Occipital lobe (tissue), 2 donors: ENCODE results near the gene ADCY5. TPM values are rescaled to one million over a fixed set of nuclear protein-coding genes. Genes with fewer than 3 reads are reported as not detected.

Source experiments
- DNase-seq: peaks from one replicate; lab custom pipeline; 2025; lab: John Stamatoyannopoulos, UW
- total RNA-seq: library from RNA; depleted of rRNA; stranded (reverse); fragments of >200 nt; gene quantifications from one replicate; pipeline ENCODE4 v1.2.3, GENCODE V29; 2014

The ADCY5 gene
- total RNA-seq, 1 donor from 2014 or later = 30.7 TPM

- DNase-seq = no peak
These were observed 11.0 kb upstream of the ADCY5 start for GRCh38 chr3:123459862-123460261.

DNA sequence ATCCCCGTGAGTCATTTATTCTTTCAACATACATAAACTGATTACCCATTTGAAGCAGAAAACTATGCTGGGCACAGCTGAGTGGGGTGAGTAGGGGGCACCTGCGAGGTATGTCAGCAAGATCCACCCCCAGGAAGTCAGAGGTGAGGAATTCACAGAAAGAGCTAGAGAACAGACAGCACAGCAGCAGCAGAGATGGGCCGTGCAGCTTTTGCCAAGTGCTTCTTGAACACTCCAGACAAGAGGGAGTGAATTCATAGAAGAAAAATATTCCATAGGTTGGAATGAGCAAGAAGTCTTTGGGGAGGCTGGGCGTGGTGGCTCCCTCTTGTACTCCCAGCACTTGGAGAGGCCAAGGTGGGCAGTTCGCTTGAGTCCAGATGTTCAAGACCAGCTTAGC, 9.4 kb upstream of the ADCY5 start:
- no peak for DNase-seq

DNA sequence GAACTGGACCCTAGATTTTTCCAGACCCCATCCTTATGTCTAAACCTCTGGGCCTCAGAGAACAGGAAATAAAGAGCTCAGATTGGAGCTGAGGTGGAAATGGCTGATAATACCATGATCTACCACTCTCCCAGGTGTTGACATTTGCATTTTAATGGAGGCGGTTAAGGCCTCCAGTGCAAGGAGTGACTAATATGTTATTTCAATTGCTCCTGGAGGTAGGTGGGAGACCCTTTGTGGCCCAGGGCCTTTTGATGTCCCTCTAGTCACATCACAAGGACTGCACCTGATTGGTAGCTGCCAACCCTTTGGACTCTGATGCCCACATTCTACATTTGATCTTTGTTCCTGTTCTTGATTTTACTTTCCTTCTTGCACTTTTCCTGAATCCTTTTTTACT, 9.0 kb upstream of the ADCY5 start:
- DNase-seq = no peak

- DNase-seq = no peak
These were observed 4.8 kb upstream of the ADCY5 start for GRCh38 chr3:123453675-123454074.

DNA sequence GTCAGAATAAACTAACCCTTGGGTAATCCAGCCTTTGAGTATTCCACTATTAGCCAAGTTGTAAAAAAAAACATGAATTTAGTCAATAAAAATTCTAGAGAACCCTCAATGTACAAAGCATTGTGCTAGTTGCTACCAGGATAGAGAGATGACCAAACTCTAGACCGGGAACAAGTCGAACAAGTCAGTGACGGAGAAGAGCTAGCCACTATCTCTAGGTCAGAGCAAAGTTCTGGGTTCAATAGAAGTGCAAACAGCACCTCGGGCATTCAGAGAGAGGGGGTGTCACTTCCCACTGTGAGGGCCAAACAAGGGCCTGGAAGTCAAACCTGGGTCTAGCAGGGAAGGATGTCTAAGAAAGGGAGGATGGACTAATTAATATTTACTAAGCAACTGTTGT, 2.3 kb upstream of the ADCY5 start:
- no peak for DNase-seq

- peak; percentile 69 for DNase-seq
These were observed 1.2 kb upstream of the ADCY5 start for GRCh38 chr3:123449997-123450604.

GRCh38 chr3:123449102-123449996, 459 bp upstream of the ADCY5 start:
- peak; percentile 63 for DNase-seq

DNA sequence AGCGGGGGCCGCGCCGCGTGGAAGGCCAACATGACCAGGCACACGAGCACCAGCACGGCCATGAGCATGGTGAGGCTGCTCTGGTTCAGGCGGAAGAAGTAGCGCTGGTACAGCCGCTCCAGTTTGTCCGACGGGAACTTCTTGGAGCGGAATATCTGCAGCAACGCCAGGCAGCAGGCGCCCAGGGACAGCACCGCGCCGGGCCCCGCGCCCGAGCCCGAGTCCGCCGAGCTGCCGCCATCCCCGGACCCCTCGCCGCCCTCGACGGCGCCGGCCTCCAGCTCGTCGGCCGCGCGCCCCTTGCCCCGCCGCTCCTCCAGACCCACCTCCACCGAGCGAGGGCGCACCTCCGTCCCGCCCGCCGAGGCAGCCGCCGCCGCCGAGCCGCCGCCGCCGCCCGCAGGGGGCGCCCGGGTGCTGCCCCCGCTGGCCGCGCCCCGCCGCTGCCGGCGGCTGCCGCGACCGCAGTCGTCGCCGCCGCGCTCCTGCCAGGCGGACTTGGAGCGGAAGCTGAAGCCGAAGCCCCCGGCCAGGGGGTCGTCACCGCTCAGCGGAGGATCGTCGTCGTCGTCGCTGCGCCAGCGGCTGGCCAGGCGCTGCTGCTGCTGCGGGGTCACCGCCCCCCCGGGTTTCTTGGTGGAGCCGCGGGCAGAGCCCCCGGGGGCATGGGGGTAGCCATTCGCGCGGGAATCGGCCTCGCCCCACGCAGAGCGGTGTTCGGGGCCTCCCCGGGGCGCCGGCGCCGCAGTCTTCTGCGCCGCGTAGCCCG, 957 bp downstream of the ADCY5 start:
- no peak for DNase-seq

GRCh38 chr3:123447416-123447748, 1.5 kb downstream of the ADCY5 start:
- no peak for DNase-seq

DNA sequence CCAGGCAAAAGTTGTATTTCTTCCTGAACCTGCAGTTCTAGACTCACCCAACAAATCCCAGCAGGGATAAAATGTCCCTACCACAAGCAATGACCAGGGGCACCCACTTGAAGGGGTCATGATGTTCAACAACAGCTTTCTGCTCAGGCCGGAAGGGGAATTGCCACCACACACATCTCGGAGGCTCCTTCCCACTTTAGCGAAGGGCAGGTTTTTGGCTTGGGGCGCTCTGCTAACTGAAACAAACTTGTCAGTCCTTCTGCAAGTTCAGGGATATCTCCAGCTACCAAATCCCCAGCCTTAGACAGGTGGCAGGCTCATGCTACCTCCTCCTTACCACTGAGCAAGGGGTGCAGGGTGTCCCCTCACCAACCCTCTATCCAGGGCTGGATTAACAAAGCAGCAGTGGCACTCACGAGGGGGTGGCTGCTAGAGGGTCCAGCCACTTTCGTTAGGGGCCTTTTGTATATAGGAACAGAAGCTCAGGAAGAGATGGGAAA, 2.2 kb downstream of the ADCY5 start:
- no peak for DNase-seq

DNA sequence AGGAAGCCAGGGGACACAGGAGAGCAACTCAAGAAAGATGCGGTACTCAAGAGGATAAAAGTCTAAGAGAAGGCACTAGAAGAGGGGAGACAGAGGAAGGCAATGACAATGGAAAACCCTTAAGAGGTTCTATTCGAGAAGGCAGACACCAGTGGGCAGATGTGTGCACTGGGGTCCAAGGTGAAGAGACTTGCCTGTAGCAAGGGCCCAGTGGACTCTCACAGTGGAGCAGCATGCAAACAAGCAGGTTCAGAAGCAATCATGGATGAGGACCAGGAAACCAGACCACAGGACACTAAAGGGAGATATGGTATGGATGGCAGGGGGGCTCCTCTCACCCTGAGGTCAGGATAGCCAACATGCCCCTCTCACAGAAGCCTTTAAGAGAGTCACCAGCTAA, 2.7 kb downstream of the ADCY5 start:
- no peak for DNase-seq

GRCh38 chr3:123445702-123446101, 3.2 kb downstream of the ADCY5 start:
- no peak for DNase-seq

GRCh38 chr3:123444744-123445143, 4.1 kb downstream of the ADCY5 start:
- no peak for DNase-seq

DNA sequence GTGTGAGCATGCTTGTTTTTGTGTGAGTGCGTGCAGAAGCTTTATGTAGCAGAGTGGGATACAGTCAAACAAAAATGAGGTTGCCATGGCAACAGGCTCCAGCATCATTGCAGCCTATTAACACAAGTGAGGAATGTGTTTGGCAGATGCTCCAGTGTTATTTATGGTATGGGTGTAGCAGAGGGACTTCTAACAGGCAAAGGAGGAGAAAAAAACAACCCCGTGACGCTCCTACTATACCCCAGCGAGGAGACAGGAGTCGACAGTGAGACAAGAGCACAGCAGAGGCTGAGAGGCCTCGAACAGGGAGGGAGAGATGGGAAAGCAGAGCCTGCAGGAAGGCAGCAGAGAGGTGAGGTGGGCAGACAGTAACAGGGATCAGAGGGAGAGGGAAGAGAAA, 4.9 kb downstream of the ADCY5 start:
- peak; percentile 80 for DNase-seq

DNA sequence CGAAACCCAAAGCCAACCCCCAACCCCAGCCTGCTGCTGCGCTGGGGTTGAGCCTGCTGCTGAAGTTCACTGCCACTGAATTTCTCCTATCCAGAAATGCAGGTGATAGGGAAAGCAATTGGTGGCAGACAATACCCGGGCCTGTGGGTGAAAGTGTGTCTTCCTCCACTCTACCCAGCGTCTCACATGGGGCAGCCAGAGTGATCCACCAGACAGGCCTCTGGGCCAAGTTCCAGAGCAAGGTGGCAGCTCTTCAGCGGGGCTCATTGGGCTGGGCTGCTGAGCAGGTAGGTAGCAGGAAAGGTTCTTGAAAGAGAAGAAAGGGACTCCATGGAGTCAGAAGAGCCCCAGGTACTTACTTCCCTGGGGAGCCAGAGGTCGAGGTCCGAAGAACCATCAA, 6.0 kb downstream of the ADCY5 start:
- DNase-seq = no peak

GRCh38 chr3:123442125-123442524, 6.8 kb downstream of the ADCY5 start:
- DNase-seq = no peak

DNA sequence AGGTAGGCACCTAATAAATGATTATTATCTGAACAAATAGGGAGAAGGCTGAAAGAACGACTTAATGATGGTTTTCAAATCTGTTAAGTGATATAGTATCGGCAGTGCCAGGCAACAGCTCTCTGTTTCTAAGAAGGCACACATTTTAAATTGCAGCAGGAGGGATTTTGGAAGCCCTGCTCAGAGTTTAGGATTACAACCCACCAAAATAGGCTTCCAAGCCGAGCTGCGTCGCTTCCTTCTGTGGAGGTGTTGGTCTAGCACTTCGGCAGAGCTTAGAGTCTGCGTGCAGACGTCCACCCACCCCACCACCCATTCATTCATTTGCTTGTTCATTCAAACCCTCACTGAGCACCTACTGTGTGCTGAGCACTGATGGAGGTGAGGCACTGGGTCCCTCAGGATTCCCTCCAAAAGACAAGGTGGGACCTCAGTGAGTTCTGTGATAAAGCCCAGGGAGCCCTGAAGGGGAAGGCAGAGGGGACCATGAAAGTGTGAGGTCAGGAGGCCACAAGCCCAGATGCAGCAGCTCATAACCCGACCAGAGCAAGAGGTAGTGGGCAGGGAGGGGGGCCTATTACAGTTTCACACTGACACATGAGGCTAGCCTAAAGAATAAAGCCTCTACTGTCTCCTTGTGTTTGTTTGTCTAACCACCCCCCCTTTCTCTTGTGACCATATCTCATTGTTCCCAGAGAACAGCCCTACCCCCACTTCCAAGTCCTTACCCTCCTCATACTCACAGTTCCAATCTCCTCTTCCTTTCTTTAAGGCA, 8.9 kb downstream of the ADCY5 start:
- DNase-seq = no peak

- no peak for DNase-seq
These were observed 15.9 kb downstream of the ADCY5 start for GRCh38 chr3:123432832-123433523.

DNA sequence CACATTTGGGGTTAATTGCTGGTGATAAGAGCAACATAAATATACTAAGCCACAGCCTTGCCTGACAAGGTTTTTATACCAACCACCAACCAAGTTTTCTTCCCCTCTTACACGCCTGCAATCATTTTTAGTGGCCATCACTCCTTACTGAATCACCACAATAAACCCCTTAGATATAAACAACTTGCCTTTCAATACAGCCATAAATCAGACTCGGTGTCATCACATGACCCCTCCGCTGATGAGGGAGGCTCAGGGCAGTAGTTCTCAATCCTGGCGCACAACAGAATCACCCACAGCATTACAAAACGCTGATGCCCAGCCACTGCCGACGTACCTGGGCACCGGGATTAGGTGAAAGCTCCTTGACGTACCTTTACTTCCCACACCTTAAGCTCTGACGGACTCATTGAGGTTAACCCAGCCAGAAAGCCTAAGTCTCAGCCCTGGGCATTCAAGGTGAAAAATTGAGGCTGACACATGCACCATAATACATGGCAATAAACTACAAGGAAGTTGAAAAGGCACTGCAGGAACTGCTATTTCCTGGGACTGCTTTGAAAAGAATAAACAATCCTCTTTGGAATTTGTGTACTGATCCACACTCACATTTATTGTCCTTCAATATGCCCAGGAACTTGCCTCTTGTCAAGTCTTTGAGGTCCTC, 17.1 kb downstream of the ADCY5 start:
- no peak for DNase-seq

DNA sequence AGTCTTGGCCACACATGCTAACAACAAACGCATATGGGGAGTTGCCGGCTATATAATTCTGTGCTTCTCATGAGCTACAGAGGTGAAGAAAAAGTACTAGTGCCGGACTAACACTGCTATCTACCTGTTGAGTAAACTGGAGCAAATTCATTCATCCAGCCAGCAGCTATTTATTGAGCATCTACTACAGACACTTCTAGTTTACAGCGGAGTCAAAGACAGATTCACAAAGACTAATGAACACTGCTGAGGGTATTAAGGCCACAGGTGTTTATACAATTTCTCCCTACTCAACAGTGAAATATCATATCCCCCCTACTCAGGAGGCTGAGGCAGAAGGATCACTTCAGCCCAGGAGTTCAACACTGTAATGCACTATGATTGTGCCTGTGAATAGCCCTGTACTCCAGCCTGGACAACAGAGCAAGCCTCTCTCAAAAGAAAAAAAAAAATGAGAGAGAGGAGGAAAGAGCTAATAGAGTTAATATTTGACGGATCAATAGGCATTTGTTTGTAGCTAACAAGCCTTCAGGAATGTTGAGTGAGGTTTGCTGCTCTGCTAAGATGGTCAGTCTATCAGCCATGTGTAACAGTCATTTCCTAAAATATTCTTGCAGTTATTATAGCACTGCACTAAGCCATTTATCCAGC, 17.8 kb downstream of the ADCY5 start:
- no peak for DNase-seq
